A204.1 (cell line): Measurements from ENCODE around the gene PTPRCAP.
"Not testable (repeated sequence)": the region's sequence is repeated elsewhere in the genome, so short reads cannot be mapped to it uniquely, and the experiment has no call there.

ENCODE experiments used
- FAIRE-seq: peaks from 2 replicates; lab custom pipeline; 2012; peaks lifted over from hg19 to GRCh38; lab: Jason Lieb, UNC

Gene PTPRCAP

GRCh38 chr11:67437082-67437808, at the start of gene PTPRCAP:
TSS of gene PTPRCAP (minus strand) at chr11:67437682. CDS start at chr11:67437619, 63 bp downstream.
- no peak for FAIRE-seq

GRCh38 chr11:67486481-67487195, 49.2 kb upstream of the PTPRCAP start:
- FAIRE-seq = no peak

GRCh38 chr11:67485873-67486361, 48.4 kb upstream of the PTPRCAP start:
- FAIRE-seq = not testable (repeated sequence)

- FAIRE-seq = no peak
Measured at GRCh38 chr11:67484847-67485311, 47.4 kb upstream of the PTPRCAP start.

GRCh38 chr11:67483831-67484665, 46.6 kb upstream of the PTPRCAP start:
- no peak for FAIRE-seq

GRCh38 chr11:67482827-67483798, 45.6 kb upstream of the PTPRCAP start, which contains the start of gene AIP:
TSS of gene AIP (plus strand) at chr11:67483026. CDS start at chr11:67483159, 133 bp downstream.
- FAIRE-seq = peak; percentile 93

- FAIRE-seq = no peak
Measured at GRCh38 chr11:67482275-67482826, 44.9 kb upstream of the PTPRCAP start.

GRCh38 chr11:67477344-67478050, 40.0 kb upstream of the PTPRCAP start:
- not testable (repeated sequence) for FAIRE-seq

- not testable (repeated sequence) for FAIRE-seq
Measured at GRCh38 chr11:67476692-67477091, 39.2 kb upstream of the PTPRCAP start.

GRCh38 chr11:67472882-67473281, 35.4 kb upstream of the PTPRCAP start:
- FAIRE-seq = no peak

- no peak for FAIRE-seq
Measured at GRCh38 chr11:67470337-67471002, 33.0 kb upstream of the PTPRCAP start.

- no peak for FAIRE-seq
Measured at GRCh38 chr11:67469508-67469811, 32.0 kb upstream of the PTPRCAP start.

GRCh38 chr11:67468759-67469507, 31.5 kb upstream of the PTPRCAP start, which contains the start of gene TMEM134:
TSS of gene TMEM134 (minus strand) at chr11:67469251. CDS start at chr11:67469192, 59 bp downstream.
- FAIRE-seq = no peak

- no peak for FAIRE-seq
Measured at GRCh38 chr11:67468456-67468758, 30.9 kb upstream of the PTPRCAP start.

GRCh38 chr11:67468056-67468455, 30.6 kb upstream of the PTPRCAP start:
- FAIRE-seq = no peak

- no peak for FAIRE-seq
Measured at GRCh38 chr11:67466962-67467771, 29.7 kb upstream of the PTPRCAP start.

- no peak for FAIRE-seq
Measured at GRCh38 chr11:67466367-67466766, 28.9 kb upstream of the PTPRCAP start.

GRCh38 chr11:67465530-67465929, 28.0 kb upstream of the PTPRCAP start:
- FAIRE-seq = not testable (repeated sequence)
